HUES48 (cell line): ENCODE results near the gene TSHZ2.

ENCODE experiments used
- H3K27ac ChIP-seq: one replicate; pipeline ENCODE4 v1.7.0; 2013; ENCODE audit warnings: low read depth, low read length, inconsistent platforms
- H3K27me3 ChIP-seq: 2 replicates; pipeline ENCODE4 v1.6.1; 2013; ENCODE audit warnings: mild to moderate bottlenecking, low read length; ENCODE audit not compliant: control insufficient read depth, insufficient read depth
- H3K36me3 ChIP-seq: 2 replicates; pipeline ENCODE4 v1.6.1; 2013; ENCODE audit warnings: low read length; ENCODE audit not compliant: control insufficient read depth, insufficient read depth
- H3K4me1 ChIP-seq: 2 replicates; pipeline ENCODE4 v1.6.1; 2013; ENCODE audit warnings: mild to moderate bottlenecking, low read length; ENCODE audit not compliant: control insufficient read depth, insufficient read depth
- H3K4me3 ChIP-seq: 2 replicates; pipeline ENCODE4 v1.5.1; 2013; ENCODE audit warnings: mild to moderate bottlenecking, low read depth, low read length
- H3K9ac ChIP-seq: 2 replicates; pipeline ENCODE4 v1.6.1; 2013; ENCODE audit warnings: mild to moderate bottlenecking, low read depth, low read length, moderate library complexity
- H3K9me3 ChIP-seq: 2 replicates; pipeline ENCODE4 v1.6.1; 2013; ENCODE audit warnings: low read length; ENCODE audit not compliant: control insufficient read depth, insufficient read depth

The TSHZ2 gene

DNA sequence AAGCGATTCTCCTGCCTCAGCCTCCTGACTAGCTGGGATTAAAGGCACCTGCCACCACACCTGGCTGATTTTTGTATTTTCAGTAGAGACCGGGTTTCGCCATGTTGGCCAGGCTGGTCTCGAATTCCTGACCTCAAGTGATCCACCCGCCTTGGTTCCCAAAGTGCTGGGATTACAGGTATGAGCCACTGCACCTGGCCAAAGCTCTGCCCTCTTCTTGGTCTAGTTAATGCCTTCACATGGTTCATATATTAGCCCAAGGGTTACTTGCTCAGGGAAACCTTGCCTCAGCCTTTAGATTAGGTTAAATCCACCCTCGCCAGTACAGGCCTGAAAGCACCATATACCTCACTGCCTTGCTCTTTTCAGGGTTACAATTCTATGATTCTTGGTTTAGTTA, 26.1 kb downstream of the TSHZ2 start:
- Histone ChIP-seq H3K27ac (no peak overlapping the region), H3K4me3 (no peak overlapping the region), H3K36me3 (no peaks in the 10 kb centered on the region), H3K4me1 (no peaks in the 10 kb centered on the region), H3K9me3 (no peaks in the 10 kb centered on the region), H3K9ac (no peak overlapping the region), H3K27me3 (no peaks in the 10 kb centered on the region)

DNA sequence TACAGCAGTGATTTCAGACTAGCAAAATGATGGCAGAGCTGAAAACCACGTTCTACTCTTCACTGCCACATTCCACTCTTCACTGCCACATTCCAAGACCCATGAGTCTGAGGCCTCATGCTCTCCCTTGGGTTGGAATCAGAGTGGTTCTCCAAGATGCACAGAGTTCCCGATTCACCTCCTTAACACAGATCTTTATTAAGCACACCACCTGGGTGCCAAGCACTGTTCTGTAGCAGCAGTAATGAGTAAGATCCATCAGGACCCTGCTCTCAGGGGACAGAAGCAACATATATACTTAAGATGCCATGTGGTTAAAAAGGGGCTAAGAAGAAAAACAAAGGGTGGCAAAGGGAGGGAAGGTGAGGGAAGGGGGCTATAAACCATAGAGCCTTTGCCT, 26.9 kb downstream of the TSHZ2 start:
- H3K27me3 ChIP-seq: no peaks in the 10 kb centered on the region
- no peak overlapping the region for H3K9ac ChIP-seq
- H3K4me1 ChIP-seq: no peaks in the 10 kb centered on the region
- no peaks in the 10 kb centered on the region for H3K9me3 ChIP-seq
- no peak overlapping the region for H3K27ac ChIP-seq
- no peak overlapping the region for H3K4me3 ChIP-seq
- no peaks in the 10 kb centered on the region for H3K36me3 ChIP-seq

DNA sequence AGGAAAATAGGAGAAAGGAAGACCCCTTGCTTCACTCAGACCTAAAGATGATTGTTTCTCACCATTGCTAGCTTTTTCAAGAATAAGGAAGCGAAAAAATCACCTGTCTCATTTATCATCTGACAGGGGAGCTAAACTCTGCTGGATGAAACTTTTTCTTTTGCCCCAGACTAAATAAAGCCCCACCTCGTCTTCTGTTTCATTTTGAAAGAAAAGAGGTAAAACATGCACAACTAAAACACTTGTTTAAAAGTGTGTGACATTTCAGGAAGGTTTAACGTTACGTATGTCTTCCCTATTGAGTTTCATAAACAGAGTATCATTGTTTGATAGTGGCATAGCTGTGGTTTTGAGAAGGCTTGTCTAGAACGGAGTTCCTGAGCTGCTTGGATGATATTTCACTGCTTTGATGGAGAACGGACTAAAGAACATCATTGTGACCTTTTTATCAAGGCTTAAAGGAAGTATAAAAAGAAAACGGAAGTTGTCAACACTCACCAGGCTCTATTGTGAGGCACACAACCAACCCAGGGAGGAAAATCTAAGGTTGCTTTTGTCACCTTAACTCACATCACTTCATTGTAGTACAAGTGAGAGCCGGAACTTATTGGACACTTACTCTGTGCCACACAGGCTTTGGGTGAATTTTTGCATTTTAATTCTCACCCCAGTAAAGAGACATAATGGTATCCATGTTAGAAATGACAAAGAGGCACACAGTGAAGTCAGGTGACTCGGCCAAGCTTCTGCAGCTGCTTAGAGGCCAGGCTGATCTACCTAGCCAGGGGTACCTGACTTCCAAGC, 29.5 kb downstream of the TSHZ2 start:
- Histone ChIP-seq H3K27me3 (no peaks in the 10 kb centered on the region), H3K36me3 (no peaks in the 10 kb centered on the region), H3K27ac (no peak overlapping the region), H3K9ac (no peak overlapping the region), H3K4me1 (no peaks in the 10 kb centered on the region), H3K9me3 (no peaks in the 10 kb centered on the region), H3K4me3 (no peak overlapping the region)

DNA sequence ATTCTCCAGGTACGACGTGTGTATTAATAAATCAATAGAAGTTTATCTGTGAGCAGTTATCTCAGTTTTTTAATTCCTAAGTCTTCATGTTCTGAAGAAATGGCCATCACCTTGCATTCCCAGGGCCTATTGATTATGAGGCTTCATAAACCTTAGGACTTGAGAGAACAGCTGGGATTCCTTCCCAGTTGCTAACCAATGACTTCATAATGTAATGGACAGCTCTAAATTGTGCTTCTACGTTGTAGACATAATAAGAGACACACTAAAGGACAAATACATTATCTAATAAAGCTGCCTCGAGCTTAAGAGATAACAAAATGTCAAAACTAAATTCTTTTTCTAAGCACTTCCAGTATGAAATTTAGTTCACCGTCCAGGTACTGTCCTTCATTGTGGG, 30.6 kb downstream of the TSHZ2 start:
- H3K4me3 ChIP-seq: no peak overlapping the region
- H3K9ac ChIP-seq: no peak overlapping the region
- no peak overlapping the region for H3K27ac ChIP-seq
- no peaks in the 10 kb centered on the region for H3K27me3 ChIP-seq
- no peaks in the 10 kb centered on the region for H3K36me3 ChIP-seq
- no peaks in the 10 kb centered on the region for H3K9me3 ChIP-seq
- no peaks in the 10 kb centered on the region for H3K4me1 ChIP-seq

DNA sequence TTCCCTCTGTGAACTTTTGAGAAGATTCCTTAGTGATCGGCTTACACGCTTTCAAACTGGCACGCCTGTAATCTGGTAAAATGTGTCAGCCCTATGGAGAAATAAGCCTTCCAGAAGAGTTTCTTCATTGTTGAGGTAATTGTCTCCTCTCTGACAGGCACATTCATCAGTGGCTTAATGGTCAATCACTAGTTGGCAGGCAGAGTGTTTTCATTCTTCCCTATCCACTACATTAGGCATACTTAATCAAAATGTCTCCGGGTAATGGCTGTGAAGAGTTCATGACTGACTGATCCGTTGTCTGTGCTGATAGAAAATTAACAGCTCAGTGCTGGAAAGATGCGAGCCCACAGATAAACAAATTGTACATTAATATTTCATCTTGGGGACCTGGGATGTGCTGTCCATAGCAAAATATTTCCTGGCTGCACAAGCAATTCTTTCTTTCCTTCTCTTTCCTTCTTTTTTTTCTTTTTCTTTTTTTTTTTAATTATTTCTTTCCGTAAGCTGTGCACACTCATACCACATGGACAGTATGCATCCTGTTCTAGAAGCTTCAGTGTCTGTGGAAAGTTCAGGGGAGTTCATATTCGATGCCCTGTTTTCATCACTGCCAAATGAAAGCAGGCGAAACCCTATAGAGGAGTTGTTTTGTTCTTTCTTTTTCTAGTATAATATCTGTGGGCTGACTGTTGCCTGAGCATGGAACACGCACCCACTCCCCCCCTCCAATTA, 31.4 kb downstream of the TSHZ2 start:
- H3K36me3 ChIP-seq: no peaks in the 10 kb centered on the region
- no peak overlapping the region for H3K4me3 ChIP-seq
- no peaks in the 10 kb centered on the region for H3K4me1 ChIP-seq
- no peak overlapping the region for H3K9ac ChIP-seq
- H3K27me3 ChIP-seq: no peaks in the 10 kb centered on the region
- H3K27ac ChIP-seq: no peak overlapping the region
- no peaks in the 10 kb centered on the region for H3K9me3 ChIP-seq

DNA sequence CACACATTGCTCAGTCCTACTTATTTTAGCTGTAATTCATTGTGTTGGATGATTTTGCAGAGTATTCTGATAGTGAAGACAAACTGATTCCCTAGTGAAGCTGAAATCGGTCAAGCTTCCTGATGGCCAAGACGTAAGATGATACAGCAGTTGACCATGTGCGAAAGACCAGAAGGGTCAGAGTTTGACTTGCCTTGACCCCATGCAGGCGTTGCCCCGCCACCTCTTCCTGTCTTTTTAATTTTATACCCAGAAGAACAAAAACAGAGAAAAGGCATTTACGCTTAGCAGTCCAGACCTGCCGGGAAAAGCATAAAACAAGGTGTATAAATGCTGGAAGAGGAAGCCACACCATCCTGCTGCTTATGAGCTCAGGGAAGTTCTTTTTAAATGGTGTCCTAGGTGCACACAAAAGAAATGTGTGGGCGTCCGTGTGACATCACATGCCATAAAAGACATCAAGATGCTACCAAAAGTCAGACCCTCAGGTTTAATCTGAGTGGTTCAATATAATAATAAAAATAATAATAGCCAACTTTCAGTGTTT, 32.2 kb downstream of the TSHZ2 start:
- Histone ChIP-seq H3K9me3 (no peaks in the 10 kb centered on the region), H3K4me3 (no peak overlapping the region), H3K4me1 (no peaks in the 10 kb centered on the region), H3K9ac (no peak overlapping the region), H3K27me3 (no peaks in the 10 kb centered on the region), H3K36me3 (no peaks in the 10 kb centered on the region), H3K27ac (no peak overlapping the region)

DNA sequence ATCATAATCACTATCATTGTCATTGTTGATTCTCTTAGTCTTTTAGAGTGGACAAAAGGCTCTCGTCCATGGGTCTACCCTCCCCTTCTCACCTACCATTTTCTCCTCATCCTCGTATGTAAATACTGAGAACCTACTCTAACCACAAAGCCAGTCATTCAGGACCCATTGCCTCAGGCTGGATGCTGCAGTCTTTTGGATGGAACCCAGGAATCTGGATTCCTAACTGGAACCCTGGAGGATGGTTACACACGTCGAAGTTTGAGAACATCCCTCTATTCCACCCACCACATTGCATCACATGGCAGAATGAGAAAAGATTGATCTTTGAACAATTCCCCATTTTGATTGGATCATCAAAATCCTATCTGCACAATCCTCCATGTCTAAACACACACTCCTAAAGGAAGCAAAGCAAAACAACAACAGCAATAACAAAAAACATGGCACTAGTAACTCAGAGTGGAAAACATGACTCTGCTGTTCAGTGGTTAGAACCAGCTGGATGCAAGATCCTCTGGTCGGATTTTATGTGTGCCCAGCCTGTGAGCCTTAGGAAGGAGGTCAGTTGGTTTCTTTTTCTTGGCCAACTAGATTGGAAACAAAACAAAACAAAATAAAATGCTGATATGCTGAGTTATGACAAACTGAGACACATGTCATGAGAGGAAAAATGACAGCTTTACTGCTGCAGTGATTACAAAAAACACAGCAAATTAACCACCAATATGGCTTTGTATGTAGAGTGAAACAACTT, 38.0 kb downstream of the TSHZ2 start:
- H3K4me1 ChIP-seq: no peaks in the 10 kb centered on the region; the same call in 1 of the 2 replicates
- H3K36me3 ChIP-seq: no peaks in the 10 kb centered on the region
- no peak overlapping the region for H3K4me3 ChIP-seq
- H3K27me3 ChIP-seq: no peaks in the 10 kb centered on the region
- no peaks in the 10 kb centered on the region for H3K9me3 ChIP-seq
- no peak overlapping the region for H3K9ac ChIP-seq
- no peak overlapping the region for H3K27ac ChIP-seq

DNA sequence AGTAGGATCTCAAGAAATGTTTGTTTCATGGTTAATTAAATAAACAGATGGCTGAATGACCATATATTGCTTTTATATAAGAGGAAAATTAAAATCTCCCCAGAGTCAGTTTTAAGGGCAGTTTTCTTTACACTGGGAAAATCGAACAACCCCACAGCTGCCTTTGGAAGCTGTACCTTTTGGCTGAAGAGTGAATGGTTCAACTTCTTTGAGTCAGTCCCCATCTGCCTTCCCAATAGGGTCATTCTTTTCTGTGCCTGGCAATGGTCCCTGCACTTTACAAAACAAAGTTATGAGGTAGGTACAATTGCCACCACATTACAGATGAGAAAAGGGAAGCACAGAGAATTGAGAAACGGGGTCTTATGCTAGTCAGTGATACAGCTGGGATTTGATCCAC, 39.5 kb downstream of the TSHZ2 start:
- Histone ChIP-seq H3K9me3 (0 out of 2 replicates have a peak, but pooled peaks cover 1% of the 10 kb centered on the region), H3K9ac (no peak overlapping the region), H3K4me1 (no peaks in the 10 kb centered on the region; the same call in 1 of the 2 replicates), H3K4me3 (no peak overlapping the region), H3K36me3 (no peaks in the 10 kb centered on the region), H3K27ac (no peak overlapping the region), H3K27me3 (no peaks in the 10 kb centered on the region)

DNA sequence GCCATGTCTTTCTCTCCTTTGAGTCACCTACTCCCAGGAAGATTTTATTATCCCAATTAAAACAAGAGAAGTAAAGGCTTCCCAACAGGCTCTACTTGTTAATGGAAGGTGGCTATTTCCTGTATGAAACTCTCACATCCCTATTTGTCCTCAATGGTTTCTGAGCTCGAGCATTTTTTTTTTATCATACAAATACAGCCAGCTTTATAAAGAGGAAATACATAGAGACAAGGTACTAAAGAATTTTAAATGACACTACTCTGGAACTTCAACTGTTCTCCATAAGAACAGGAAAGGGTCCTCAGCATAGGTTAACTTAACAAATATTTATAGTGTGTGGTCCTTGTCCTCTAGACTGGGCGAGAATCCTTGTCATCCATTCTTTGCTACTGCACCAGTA, 41.0 kb downstream of the TSHZ2 start:
- Histone ChIP-seq H3K27me3 (no peaks in the 10 kb centered on the region), H3K4me3 (no peak overlapping the region), H3K27ac (no peak overlapping the region), H3K9ac (no peak overlapping the region), H3K9me3 (0 out of 2 replicates have a peak, but pooled peaks cover 2% of the 10 kb centered on the region), H3K4me1 (no peaks in the 10 kb centered on the region; the same call in 1 of the 2 replicates), H3K36me3 (no peaks in the 10 kb centered on the region)

DNA sequence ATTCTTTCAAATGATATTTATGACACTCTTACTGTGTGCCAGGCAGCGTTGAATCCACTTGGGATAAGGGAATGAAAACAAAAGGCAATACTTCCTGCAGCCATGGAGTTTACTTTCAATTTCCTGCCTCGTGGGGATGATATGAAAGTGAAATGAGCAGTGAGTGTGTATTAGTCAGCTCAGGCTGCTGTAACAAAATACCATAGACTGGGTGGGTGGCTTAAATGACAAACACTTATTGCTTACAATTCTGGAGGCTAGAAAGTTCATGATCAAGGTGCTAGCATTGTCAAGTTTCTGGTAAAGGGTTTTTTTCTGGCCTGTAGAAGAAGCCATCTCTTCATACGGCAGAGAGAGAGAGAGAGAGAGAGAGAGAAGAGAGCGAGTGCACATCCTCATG, 41.7 kb downstream of the TSHZ2 start:
- no peak overlapping the region for H3K4me3 ChIP-seq
- no peaks in the 10 kb centered on the region for H3K27me3 ChIP-seq
- H3K27ac ChIP-seq: no peak overlapping the region
- 0 out of 2 replicates have a peak, but pooled peaks cover 2% of the 10 kb centered on the region for H3K9me3 ChIP-seq
- no peak overlapping the region for H3K9ac ChIP-seq
- H3K4me1 ChIP-seq: no peaks in the 10 kb centered on the region; the same call in 1 of the 2 replicates
- H3K36me3 ChIP-seq: no peaks in the 10 kb centered on the region
